Suprapubic skin (tissue), 4 donors: Measurements from ENCODE around the gene IFT27.

Experiments
- EP300 ChIP-seq: sonication (generic); formaldehyde crosslinking; IDR thresholded peaks from one replicate; pipeline ENCODE4 v1.6.1; 2017; ENCODE audit warnings: antibody characterized with exemption
- POLR2A ChIP-seq, 2 donors: fragments of 450-650 bp; IDR thresholded peaks; one replicate each; pipeline ENCODE4 v1.6.1; 2017; ENCODE audit warnings: antibody characterized with exemption in 2 of 2, mild to moderate bottlenecking in 2 of 2, moderate library complexity in 2 of 2
- POLR2AphosphoS5 ChIP-seq, 3 donors: sonication (generic); formaldehyde crosslinking; IDR thresholded peaks; one replicate each; pipeline ENCODE4 v1.6.1; 2017; ENCODE audit warnings: antibody characterized with exemption in 3 of 3
- TF ChIP-seq, protein P1 (sequence below), 2 donors: fragments of 200-600 bp in 1 of 2; fragments of 450-650 bp in 1 of 2; sonication (generic) in 1 of 2; IDR thresholded peaks; one replicate each; pipeline ENCODE4 v1.5.1; 2016 to 2019; ENCODE audit warnings: antibody characterized with exemption in 2 of 2, mild to moderate bottlenecking in 1 of 2, moderate library complexity in 1 of 2

DNA sequence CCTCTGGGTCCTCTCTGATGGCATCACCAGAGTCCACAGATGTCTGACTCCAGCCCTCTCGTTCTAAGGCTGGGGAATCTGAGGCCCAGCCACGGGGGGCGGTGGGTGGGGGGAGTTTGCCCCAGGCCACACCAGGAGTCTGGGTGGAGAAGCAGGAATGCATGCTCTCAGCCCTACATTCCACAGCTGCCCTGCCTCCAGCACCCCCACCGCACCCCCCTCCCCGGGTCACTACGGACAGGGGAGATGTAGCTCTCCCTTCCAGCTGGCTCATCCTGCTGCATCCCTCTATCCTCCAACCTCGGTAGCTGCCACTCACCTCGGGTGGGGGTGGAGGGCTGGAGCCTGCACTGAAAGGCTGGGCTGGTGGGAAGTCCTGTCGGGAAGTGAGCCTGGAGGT is 43.2 kb upstream of the IFT27 start:
- TF ChIP-seq, protein P1, sequence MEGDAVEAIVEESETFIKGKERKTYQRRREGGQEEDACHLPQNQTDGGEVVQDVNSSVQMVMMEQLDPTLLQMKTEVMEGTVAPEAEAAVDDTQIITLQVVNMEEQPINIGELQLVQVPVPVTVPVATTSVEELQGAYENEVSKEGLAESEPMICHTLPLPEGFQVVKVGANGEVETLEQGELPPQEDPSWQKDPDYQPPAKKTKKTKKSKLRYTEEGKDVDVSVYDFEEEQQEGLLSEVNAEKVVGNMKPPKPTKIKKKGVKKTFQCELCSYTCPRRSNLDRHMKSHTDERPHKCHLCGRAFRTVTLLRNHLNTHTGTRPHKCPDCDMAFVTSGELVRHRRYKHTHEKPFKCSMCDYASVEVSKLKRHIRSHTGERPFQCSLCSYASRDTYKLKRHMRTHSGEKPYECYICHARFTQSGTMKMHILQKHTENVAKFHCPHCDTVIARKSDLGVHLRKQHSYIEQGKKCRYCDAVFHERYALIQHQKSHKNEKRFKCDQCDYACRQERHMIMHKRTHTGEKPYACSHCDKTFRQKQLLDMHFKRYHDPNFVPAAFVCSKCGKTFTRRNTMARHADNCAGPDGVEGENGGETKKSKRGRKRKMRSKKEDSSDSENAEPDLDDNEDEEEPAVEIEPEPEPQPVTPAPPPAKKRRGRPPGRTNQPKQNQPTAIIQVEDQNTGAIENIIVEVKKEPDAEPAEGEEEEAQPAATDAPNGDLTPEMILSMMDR (IDR thresholded peaks at IDR 0.05), result no peak
- no peak for TF ChIP-seq EP300
- no peak for TF ChIP-seq POLR2A (IDR thresholded peaks at IDR 0.05)
- TF ChIP-seq POLR2AphosphoS5 (IDR thresholded peaks at IDR 0.05), result no peak
